ENCODE data around the gene DYRK1A. TPM values are rescaled to one million over a fixed set of nuclear protein-coding genes. Genes with fewer than 3 reads are reported as not detected.

Gene DYRK1A
- total RNA-seq, 1 donor from 2014 or later, result 32.7 TPM

DNA sequence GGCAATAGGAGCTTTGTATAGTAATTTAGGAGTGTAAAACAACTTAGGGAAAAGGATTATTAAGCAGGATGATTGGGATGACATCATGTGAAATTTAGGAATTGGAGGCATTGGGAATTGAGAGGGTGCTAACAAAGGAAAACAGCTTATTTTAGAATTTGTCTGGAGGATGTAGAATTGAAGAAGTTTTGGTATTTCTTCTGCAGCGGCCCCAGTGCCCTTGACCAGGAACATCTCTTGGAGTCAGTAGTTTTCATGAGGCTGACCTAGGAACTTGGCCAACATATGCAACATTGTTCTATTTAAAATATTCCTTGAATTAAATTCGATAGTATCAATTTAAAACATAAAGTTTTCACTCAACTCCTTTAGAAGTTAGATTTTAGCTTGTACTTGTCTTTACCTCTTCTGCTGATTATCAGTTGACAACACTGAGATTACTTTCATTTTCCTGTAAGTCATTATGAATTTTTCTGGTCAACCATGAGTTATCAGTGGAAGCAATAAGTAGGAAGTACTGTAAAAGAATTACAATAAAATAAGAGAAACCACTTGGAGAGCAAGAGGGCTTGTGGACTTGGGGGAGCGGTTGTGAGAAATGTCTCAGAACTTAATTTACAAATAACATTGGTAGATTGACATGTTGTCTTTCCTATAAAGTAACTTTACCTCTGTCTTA is 52.8 kb downstream of the DYRK1A start:
- ATAC-seq, result no peak

- no peak for ATAC-seq
These were observed 54.7 kb downstream of the DYRK1A start for GRCh38 chr21:37421306-37421705.

DNA sequence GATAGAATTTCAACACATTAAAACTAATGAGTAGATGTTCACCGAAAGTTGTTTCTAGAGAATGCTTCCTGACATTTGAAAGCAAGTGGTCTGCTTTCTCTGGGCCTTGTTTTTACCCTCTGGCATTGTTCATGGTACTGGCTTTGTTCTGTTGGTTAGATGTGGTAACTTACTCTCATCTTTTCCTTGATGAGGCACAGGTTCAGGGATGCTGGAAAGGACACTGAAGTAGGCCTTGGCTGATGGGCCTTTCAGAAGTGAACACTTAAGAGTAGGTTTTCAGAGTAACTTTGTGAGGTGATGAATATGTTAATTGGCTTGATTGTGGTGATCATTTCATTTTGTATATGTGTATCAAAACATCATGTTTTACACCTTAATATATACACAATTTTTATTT is 55.8 kb downstream of the DYRK1A start:
- no peak for ATAC-seq

DNA sequence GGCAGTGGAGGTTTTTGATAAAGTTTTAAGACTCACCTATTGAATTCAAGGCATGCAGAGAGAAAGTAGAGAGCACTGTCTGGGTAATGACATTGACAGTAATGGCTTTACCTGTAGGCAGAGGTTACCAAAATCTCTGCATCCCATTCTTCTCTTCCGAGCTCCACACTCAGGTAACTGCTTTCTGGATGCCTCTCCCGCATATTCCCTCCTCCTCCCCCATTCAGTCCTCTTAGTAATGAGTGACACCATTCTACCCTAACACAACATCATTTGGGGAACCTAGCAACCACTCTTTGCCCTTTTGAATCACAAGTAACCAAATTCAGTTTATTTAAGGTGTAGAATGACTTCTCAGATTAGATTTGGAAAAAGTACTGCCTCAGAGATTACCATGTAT is 56.5 kb downstream of the DYRK1A start:
- no peak for ATAC-seq

GRCh38 chr21:37424396-37424795 is 57.8 kb downstream of the DYRK1A start:
- no peak for ATAC-seq

DNA sequence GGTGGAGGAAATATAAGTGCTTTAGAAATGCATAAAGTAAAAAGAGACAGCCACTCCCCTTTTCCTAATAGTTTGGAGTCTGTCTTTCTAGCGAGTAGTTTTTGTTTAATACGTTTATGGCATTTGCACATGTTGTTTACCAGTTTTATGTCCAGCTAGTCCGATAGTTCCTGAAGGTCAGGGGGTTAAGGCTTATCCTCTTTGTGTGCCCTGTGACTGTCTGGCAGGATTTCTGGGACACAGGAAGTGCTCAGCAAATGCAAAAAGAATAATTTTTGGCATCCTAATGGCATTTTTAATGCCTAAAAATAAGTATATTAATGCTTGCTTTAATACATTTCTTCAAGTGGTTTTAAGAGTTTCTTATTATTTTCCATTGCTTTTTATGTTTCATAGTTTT is 58.4 kb downstream of the DYRK1A start:
- ATAC-seq, result no peak

- no peak for ATAC-seq
These were observed 59.1 kb downstream of the DYRK1A start for GRCh38 chr21:37425684-37426083.

GRCh38 chr21:37427221-37427620 is 60.6 kb downstream of the DYRK1A start:
- ATAC-seq, result no peak

- ATAC-seq, result no peak
These were observed 62.8 kb downstream of the DYRK1A start for GRCh38 chr21:37429356-37429755.

DNA sequence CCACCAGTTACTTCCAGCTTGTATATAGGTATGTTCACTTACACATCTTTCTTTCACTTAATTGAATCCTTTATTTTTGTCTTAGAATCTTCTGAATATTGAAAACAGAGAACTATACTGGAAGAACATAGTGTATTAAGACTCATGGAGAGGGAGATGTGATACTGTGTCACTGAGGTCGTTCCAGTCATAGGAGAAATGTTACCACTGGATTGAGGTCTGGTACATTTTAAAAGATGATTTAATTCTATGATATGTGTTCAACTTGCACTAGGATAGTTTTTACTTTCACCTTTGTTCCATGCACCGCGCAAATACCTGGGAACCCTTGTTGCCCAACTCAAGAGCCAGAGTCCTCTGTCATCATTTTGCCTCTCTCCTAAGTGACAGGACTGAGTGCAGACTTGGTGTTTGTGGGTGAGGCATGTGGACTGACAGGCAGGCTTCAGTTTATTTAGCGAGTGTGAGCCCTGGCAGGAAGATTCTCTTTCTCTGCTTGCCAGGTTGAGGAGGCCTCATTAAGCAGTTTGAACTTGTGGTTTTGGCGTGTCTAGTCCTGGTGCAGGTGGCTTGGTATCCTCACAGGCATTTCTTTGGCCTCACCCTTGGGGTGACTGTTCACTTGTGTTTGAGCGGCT is 63.7 kb downstream of the DYRK1A start:
- peak; percentile 95 for ATAC-seq

GRCh38 chr21:37431243-37431642 is 64.7 kb downstream of the DYRK1A start:
- ATAC-seq, result no peak

DNA sequence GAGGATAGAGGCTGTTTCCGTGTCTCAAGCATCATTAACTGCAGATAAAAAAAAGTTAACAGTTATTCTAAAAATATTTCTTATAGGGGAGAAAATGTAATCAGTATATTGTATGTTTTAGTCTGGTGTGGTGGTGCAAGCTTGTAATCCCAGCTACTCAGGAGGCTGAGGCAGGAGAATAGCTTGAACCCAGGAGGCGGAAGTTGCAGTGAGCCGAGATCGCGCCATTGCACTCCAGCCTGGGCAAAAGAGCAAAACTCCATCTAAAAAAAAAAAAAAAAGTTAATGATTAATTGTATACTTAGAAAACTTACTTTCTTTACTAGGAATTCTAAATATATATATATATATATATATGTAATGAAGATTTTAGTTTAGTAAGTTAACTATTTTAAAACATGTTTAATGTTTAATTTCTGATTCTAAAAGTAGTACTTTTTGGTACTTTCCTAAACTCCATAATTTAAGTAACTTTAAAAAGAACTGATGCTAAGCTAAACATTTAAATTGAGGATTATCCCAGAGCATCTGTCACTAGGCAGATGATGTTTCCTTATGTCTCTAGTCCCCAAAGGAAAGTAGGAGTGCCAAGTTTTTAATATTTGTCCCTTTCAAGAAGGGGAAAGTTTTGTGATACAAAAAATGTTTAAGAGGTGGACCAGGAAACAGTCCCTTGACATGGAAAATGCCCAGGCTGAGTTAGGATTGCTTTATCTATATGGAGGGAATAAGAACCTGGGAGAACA is 66.3 kb downstream of the DYRK1A start:
- ATAC-seq, result no peak

DNA sequence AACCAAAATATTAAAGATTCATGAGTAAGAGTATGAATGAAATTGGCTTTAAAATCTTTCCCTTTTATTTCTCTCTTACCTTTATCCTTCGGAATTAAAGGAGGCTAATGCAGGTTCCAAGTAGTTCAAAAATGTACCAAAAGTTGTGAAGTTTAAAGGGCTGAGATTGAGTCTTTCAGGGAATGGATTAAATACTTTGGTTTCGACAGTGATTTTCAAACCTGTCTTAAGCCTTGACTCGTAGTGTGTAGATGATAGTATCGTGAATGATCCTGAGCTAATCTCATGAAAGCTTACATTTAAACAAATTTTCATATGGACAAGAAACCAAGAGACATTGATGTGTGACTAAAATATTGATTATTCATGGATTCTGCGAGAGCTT is 66.9 kb downstream of the DYRK1A start:
- no peak for ATAC-seq

GRCh38 chr21:37435120-37435519 is 68.5 kb downstream of the DYRK1A start:
- peak; percentile 80 for ATAC-seq

- no peak for ATAC-seq
These were observed 69.1 kb downstream of the DYRK1A start for GRCh38 chr21:37435711-37436110.

GRCh38 chr21:37436174-37436573 is 69.6 kb downstream of the DYRK1A start:
- ATAC-seq, result no peak

GRCh38 chr21:37437376-37438080 is 71.0 kb downstream of the DYRK1A start:
- no peak for ATAC-seq

DNA sequence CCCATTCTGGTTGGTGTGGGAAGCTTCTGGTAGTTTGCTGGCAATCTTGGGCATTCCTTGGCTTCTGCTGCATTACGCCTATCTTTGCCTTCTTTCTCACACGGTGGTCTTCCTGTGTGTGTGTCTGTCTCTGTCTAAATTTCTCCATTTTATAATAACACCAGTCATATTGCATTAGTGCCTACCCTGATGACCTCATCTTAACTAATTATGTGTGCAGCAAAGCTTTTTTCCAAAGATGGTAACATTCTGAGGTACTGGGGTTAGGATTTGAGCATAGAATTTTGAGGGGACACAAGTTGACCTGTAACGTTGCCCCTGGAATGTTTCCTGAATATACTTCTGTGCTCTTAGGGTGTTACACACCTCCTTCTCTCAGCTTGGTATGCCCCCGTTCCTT is 77.1 kb downstream of the DYRK1A start:
- no peak for ATAC-seq

GRCh38 chr21:37445228-37445627 is 78.7 kb downstream of the DYRK1A start:
- no peak for ATAC-seq

DNA sequence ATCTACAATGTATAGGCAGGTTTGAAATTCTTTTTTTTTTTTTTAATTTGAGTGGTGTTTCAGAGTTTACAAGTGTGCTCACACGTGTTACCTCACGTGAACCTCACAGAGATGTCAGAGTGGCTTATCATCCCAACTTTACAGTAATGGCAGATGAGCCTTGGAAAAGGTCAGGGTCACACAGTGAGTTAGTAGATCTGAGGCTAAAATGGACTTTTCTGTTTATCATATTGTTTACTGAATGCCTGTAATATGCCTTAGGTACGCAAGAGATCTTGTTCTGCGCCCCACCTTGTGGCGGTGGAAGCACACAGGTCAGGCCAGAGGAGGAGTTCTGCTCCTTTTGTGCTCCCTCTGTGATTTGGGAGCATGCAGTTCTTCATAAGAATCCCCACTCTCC is 80.0 kb downstream of the DYRK1A start:
- ATAC-seq, result no peak

DNA sequence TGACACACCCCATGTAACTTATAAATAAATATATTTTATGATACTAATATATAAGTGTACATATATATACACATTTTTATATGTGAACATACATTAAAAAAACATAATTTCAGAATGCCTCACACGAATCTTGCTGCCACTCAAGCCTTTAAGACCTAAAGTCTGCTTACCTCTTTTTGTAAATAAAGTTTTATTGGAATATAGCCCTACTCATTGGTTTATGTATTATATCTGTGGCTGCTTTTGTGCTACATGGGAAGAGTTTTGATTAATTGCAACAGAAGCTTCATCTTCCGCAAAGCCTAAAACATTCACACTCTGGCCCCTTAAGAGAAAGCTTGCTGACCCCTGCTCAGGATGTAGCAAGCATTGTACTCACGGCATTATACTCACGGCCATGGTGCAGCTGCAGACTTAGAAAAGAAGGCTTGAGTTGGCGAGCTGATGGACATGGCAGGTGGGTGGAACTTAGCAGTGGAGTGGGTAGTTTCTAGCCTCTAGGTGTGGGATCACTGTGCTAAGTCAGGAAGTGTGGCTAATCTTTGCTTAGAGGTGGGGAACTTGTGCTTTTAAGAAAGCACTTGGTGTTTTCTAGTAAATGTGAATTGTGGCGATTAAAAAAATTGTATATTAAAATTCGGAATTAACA is 80.8 kb downstream of the DYRK1A start:
- ATAC-seq, result no peak

DNA sequence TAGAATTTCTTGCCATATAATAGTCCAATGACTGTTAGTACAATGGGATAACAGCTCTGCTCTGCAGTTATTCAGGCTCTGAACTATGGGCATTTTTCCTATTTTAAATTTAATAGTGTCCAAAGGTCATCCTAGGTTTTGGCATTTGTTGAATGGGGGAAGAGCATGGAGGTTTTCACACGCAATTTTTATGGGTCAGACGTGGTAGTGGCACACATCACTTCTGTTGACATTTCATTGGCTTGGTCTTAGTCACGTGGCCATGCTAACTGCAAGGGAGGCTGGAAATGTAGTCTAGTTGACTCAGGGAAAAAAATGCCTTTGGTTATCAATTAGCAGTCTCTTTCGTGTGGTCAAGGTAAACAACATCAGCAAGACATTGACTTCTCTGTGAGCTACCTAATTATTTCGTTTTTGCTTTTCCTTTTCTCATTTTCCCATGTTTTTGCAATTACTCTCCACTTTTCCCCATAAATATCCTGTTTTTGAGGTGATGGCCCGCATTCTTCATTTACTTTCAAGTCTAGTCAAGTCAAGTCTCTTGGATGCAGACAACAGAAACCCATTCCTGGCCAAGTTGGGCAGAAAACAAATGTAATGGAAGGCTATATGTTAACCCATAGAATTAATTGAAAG is 82.8 kb downstream of the DYRK1A start:
- no peak for ATAC-seq

Data from esophagus mucosa (tissue), 1 donor.